ENCODE results near the gene EGFR.

DNA sequence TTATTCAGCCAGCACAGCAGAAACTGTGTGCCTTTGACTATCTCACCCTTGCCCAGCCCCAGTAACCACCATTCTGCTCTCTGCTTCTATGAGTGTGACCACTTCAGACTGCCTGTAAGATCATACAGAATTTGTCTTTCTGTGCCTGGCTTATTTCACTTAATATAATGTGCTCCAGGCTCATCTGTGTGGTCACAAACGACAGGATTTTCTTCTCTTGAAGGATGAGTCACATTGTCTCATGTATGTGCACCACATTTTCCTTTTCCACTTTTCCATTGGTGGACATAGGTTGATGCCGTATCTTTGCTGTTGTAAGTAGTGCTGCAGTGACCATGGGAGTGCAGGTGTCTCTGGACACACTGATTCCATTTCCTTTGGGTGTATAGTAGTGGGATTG, 223.8 kb downstream of the EGFR start:
- TF ChIP-seq, protein P1, sequence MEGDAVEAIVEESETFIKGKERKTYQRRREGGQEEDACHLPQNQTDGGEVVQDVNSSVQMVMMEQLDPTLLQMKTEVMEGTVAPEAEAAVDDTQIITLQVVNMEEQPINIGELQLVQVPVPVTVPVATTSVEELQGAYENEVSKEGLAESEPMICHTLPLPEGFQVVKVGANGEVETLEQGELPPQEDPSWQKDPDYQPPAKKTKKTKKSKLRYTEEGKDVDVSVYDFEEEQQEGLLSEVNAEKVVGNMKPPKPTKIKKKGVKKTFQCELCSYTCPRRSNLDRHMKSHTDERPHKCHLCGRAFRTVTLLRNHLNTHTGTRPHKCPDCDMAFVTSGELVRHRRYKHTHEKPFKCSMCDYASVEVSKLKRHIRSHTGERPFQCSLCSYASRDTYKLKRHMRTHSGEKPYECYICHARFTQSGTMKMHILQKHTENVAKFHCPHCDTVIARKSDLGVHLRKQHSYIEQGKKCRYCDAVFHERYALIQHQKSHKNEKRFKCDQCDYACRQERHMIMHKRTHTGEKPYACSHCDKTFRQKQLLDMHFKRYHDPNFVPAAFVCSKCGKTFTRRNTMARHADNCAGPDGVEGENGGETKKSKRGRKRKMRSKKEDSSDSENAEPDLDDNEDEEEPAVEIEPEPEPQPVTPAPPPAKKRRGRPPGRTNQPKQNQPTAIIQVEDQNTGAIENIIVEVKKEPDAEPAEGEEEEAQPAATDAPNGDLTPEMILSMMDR (IDR thresholded peaks at IDR 0.05), result no peak
- TF ChIP-seq POLR2AphosphoS5 (IDR thresholded peaks at IDR 0.05) (no peak), POLR2A (IDR thresholded peaks at IDR 0.05) (no peak)

Data from prostate gland (tissue), 2 donors.